K562 (cell line): ENCODE data around the gene IKBKE. TPM values are rescaled to one million over a fixed set of nuclear protein-coding genes. Genes with fewer than 3 reads are reported as not detected.

ENCODE experiments used
- CBX5 ChIP-seq: IDR thresholded peaks from 2 replicates; pipeline ENCODE4 v1.6.1; 2014; ENCODE audit warnings: low read depth, borderline replicate concordance
- ETS1 ChIP-seq: conservative IDR thresholded peaks from 2 replicates; pipeline ENCODE4 v1.6.1; 2011; ENCODE audit warnings: low read depth, mild to moderate bottlenecking, low read length; ENCODE audit not compliant: control insufficient read depth
- FOXK2 ChIP-seq, 2 experiments: fragments of 450-650 bp; IDR thresholded peaks in 1 of 2; conservative IDR thresholded peaks in 1 of 2; 2 replicates each; pipeline ENCODE4 v1.6.1; 2016; ENCODE audit warnings: low read depth in 2 of 2, mild to moderate bottlenecking in 1 of 2
- HNRNPH1 ChIP-seq: fragments of 200-400 bp; formaldehyde crosslinking; optimal IDR thresholded peaks from 2 replicates; pipeline ENCODE3; 2017; ENCODE audit warnings: low read depth, mild to moderate bottlenecking, low read length, moderate library complexity
- MAZ ChIP-seq, 2 experiments: fragments of 450-650 bp in 1 of 2; sonication (generic) in 1 of 2; formaldehyde crosslinking; IDR thresholded peaks in 1 of 2; conservative IDR thresholded peaks in 1 of 2; 2 replicates each; pipeline versions ENCODE4 v1.4.0 to v1.5.0; 2020; ENCODE audit warnings: mild to moderate bottlenecking in 1 of 2, missing genetic modification reagents in 1 of 2
- MNT ChIP-seq, 2 experiments: fragments of 450-650 bp; conservative IDR thresholded peaks; 2 replicates each; pipeline ENCODE4 v1.6.1; 2017; ENCODE audit warnings: mild to moderate bottlenecking in 2 of 2, moderate library complexity in 2 of 2
- NBN ChIP-seq: fragments of 450-650 bp; IDR thresholded peaks from 2 replicates; pipeline ENCODE4 v1.6.1; 2016; ENCODE audit warnings: low read depth, mild to moderate bottlenecking
- PHB2 ChIP-seq: fragments of 450-650 bp; IDR thresholded peaks from 2 replicates; pipeline ENCODE4 v1.6.1; 2017; ENCODE audit warnings: low read depth
- POLR2A ChIP-seq: fragments of 450-650 bp; conservative IDR thresholded peaks from 2 replicates; pipeline ENCODE4 v1.6.1; 2016
- SMC3 ChIP-seq: conservative IDR thresholded peaks from 2 replicates; pipeline ENCODE4 v1.6.1; 2011; ENCODE audit warnings: low read depth, low read length, improper control_type of control experiment; ENCODE audit not compliant: insufficient read depth
- TARDBP ChIP-seq: fragments of 450-650 bp; IDR thresholded peaks from 2 replicates; pipeline ENCODE4 v1.6.1; 2016
- ZBTB17 ChIP-seq: fragments of 450-650 bp; formaldehyde crosslinking; IDR thresholded peaks from 2 replicates; pipeline ENCODE4 v1.4.0; 2020; ENCODE audit warnings: mild to moderate bottlenecking
- ZBTB9 ChIP-seq: fragments of 450-650 bp; formaldehyde crosslinking; IDR thresholded peaks from 2 replicates; pipeline ENCODE4 v1.4.0; 2020; ENCODE audit warnings: mild to moderate bottlenecking, moderate library complexity
- ZNF23 ChIP-seq: fragments of 250-450 bp; sonication (Bioruptor Pico); IDR thresholded peaks from 2 replicates; pipeline ENCODE4 v1.4.0; 2020; ENCODE audit warnings: mild to moderate bottlenecking
- ZNF263 ChIP-seq: sonication (generic); formaldehyde crosslinking; IDR thresholded peaks from 2 replicates; pipeline ENCODE4 v1.8.0; 2022; ENCODE audit warnings: mild to moderate bottlenecking, missing genetic modification reagents, borderline replicate concordance
- ZNF518B ChIP-seq: fragments of 250-450 bp; sonication (Bioruptor Pico); IDR thresholded peaks from 2 replicates; pipeline ENCODE4 v1.5.0; 2021; ENCODE audit warnings: mild to moderate bottlenecking, moderate library complexity
- ZNF551 ChIP-seq: fragments of 250-450 bp; sonication (Bioruptor Pico); IDR thresholded peaks from 2 replicates; pipeline ENCODE4 v1.5.0; 2021; ENCODE audit warnings: mild to moderate bottlenecking, moderate library complexity
- ZNF644 ChIP-seq: fragments of 200-800 bp; sonication (Bioruptor generic); IDR thresholded peaks from 2 replicates; pipeline ENCODE4 v1.6.1; 2016; ENCODE audit warnings: low read depth, missing genetic modification characterization, missing compliant biosample characterization
- polyA plus RNA-seq, 8 experiments: library from polyadenylated mRNA; depleted of rRNA in 4 of 8; stranded (reverse) in 5 of 8; unstranded in 3 of 8; fragments of >200 nt; fragmentation: Nextera tagmentation in 2 of 8; fragmentation: Illumina TruSeq in 1 of 8; extraction: Ambion mirVana in 2 of 8; extraction: Trizol in 1 of 8; gene quantifications; 2 replicates each; pipeline versions ENCODE4 v1.2.1 to v1.2.3, GENCODE V29; 2011 to 2014; ENCODE audit warnings: inconsistent platforms in 1 of 8, missing spikeins in 1 of 8
- total RNA-seq, 7 experiments: library from RNA; depleted of rRNA in 6 of 7; stranded (reverse); fragments of >200 nt in 6 of 7; fragmentation: Illumina TruSeq in 2 of 7; extraction: Trizol in 2 of 7; gene quantifications; 2 replicates each; pipeline versions ENCODE4 v1.2.1 to v1.2.3, GENCODE V29; 2011 to 2021; ENCODE audit warnings: low replicate concordance in 1 of 7

IKBKE gene
- total and polyA plus RNA-seq, 9 of the 15 experiments (the other 6 are each of a cell fraction or from before 2014, with no cell fraction given), result 2.3 to 9.0 (median 4.8) TPM

GRCh38 chr1:206490771-206491405, 20.6 kb downstream of the IKBKE start (continued):
- TF ChIP-seq ZNF518B (no peak), NBN (no peak), ZNF551 (CRISPR knock-in tag) (no peak), ZNF263 (CRISPR knock-in tag) (no peak), ZBTB9 (CRISPR knock-in tag) (no peak), ZBTB17 (CRISPR knock-in tag) (peak; percentile 58; the same call in 1 of the 2 replicates), HNRNPH1 (no peak), PHB2 (no peak), ETS1 (no peak), ZNF23 (CRISPR knock-in tag) (no peak), FOXK2 (conservative IDR thresholded peaks at IDR 0.05 in 1 of 2, IDR thresholded peaks at IDR 0.05 in 1 of 2; ENCODE audit: low read depth in 2 of 2) (no peak), TARDBP (no peak), SMC3 (no peak), ZNF644 (0 out of 2 replicates have a peak, but pooled peaks have one; percentile 46), CBX5 (no peak), MAZ (CRISPR knock-in tag; conservative IDR thresholded peaks at IDR 0.05 in 1 of 2, IDR thresholded peaks at IDR 0.05 in 1 of 2) (no peak; a peak in 1 of 4 replicates), MNT (conservative IDR thresholded peaks at IDR 0.05) (no peak), POLR2A (no peak)
